Lower leg skin (tissue), 3 donors: ENCODE measurements around the gene DESI1.

ENCODE experiments used
- CTCF ChIP-seq, 3 donors: fragments of 450-650 bp; IDR thresholded peaks; one replicate each; pipeline ENCODE4 v1.5.1; 2016; ENCODE audit warnings: antibody characterized with exemption in 3 of 3, mild to moderate bottlenecking in 3 of 3, moderate library complexity in 2 of 3
- POLR2A ChIP-seq, 2 donors: fragments of 450-650 bp; IDR thresholded peaks; one replicate each; pipeline ENCODE4 v1.6.1; 2016 to 2017; ENCODE audit warnings: antibody characterized with exemption in 2 of 2, mild to moderate bottlenecking in 1 of 2, moderate library complexity in 1 of 2

GRCh38 chr22:41648432-41648831 is 27.6 kb upstream of the DESI1 start:
- TF ChIP-seq CTCF (IDR thresholded peaks at IDR 0.05) (no peak), POLR2A (IDR thresholded peaks at IDR 0.05) (no peak)
